Measurements from ENCODE around the gene CDH4.

- TF ChIP-seq, protein P1, sequence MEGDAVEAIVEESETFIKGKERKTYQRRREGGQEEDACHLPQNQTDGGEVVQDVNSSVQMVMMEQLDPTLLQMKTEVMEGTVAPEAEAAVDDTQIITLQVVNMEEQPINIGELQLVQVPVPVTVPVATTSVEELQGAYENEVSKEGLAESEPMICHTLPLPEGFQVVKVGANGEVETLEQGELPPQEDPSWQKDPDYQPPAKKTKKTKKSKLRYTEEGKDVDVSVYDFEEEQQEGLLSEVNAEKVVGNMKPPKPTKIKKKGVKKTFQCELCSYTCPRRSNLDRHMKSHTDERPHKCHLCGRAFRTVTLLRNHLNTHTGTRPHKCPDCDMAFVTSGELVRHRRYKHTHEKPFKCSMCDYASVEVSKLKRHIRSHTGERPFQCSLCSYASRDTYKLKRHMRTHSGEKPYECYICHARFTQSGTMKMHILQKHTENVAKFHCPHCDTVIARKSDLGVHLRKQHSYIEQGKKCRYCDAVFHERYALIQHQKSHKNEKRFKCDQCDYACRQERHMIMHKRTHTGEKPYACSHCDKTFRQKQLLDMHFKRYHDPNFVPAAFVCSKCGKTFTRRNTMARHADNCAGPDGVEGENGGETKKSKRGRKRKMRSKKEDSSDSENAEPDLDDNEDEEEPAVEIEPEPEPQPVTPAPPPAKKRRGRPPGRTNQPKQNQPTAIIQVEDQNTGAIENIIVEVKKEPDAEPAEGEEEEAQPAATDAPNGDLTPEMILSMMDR (conservative IDR thresholded peaks at IDR 0.05) = no peak
- TF ChIP-seq EZH2 (IDR thresholded peaks at IDR 0.05; ENCODE audit: low read depth) = peak; percentile 85
Measured at GRCh38 chr20:61814244-61814643, 562.2 kb downstream of the CDH4 start.
